Measurements from ENCODE around the gene DPF3.

Gene DPF3

GRCh38 chr14:72708708-72709475 is 185.0 kb downstream of the DPF3 start:
- DNase-seq = no peak

- DNase-seq = no peak
These were observed 185.7 kb downstream of the DPF3 start for GRCh38 chr14:72708222-72708621.

GRCh38 chr14:72706485-72706884 is 187.4 kb downstream of the DPF3 start:
- DNase-seq = no peak

GRCh38 chr14:72704502-72704901 is 189.4 kb downstream of the DPF3 start:
- no peak for DNase-seq

GRCh38 chr14:72701605-72702004 is 192.3 kb downstream of the DPF3 start:
- DNase-seq = peak; percentile 59

GRCh38 chr14:72701237-72701565 is 192.7 kb downstream of the DPF3 start:
- peak; percentile 40 for DNase-seq

GRCh38 chr14:72700338-72701236 is 193.3 kb downstream of the DPF3 start:
- DNase-seq = no peak

- no peak for DNase-seq
These were observed 194.0 kb downstream of the DPF3 start for GRCh38 chr14:72699852-72700257.

GRCh38 chr14:72699443-72699842 is 194.5 kb downstream of the DPF3 start:
- no peak for DNase-seq

GRCh38 chr14:72692696-72693095 is 201.2 kb downstream of the DPF3 start:
- DNase-seq = peak; percentile 70

- DNase-seq = no peak
These were observed 203.6 kb downstream of the DPF3 start for GRCh38 chr14:72690324-72690723.

GRCh38 chr14:72688990-72689671 is 204.8 kb downstream of the DPF3 start:
- no peak for DNase-seq

GRCh38 chr14:72686832-72687231 is 207.1 kb downstream of the DPF3 start:
- peak; percentile 83 for DNase-seq

GRCh38 chr14:72686101-72686500 is 207.8 kb downstream of the DPF3 start:
- DNase-seq = no peak

- no peak for DNase-seq
These were observed 208.4 kb downstream of the DPF3 start for GRCh38 chr14:72685456-72685855.

- no peak for DNase-seq
These were observed 210.1 kb downstream of the DPF3 start for GRCh38 chr14:72683787-72684186.

- DNase-seq = no peak
These were observed 211.7 kb downstream of the DPF3 start for GRCh38 chr14:72682188-72682587.

- no peak for DNase-seq
These were observed 212.9 kb downstream of the DPF3 start for GRCh38 chr14:72680853-72681640.

GRCh38 chr14:72679536-72680151 is 214.3 kb downstream of the DPF3 start:
- DNase-seq = peak; percentile 95

- DNase-seq = peak; percentile 90
These were observed 214.8 kb downstream of the DPF3 start for GRCh38 chr14:72679141-72679535.

GRCh38 chr14:72678356-72678755 is 215.5 kb downstream of the DPF3 start:
- no peak for DNase-seq

- DNase-seq = no peak
These were observed 216.2 kb downstream of the DPF3 start for GRCh38 chr14:72677664-72678063.
